Measurements from ENCODE around the gene PIK3CG.

Gene PIK3CG

DNA sequence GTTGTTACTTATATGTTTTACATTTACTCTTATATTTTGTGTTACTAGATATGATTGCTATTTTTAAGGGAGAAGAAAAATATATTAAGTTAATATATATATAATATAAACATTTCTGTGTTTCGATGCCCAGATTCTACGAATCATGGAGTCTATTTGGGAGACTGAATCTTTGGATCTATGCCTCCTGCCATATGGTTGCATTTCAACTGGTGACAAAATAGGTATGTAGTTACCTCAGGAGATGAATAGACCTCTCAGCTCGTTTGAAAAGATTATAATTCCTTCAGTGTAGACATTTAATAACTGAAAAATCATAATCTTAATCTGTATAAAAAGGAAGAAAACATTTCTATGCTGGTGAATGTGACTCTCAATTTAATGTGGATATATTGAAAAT lies 16.9 kb downstream of the PIK3CG start:
- TF ChIP-seq, protein P1, sequence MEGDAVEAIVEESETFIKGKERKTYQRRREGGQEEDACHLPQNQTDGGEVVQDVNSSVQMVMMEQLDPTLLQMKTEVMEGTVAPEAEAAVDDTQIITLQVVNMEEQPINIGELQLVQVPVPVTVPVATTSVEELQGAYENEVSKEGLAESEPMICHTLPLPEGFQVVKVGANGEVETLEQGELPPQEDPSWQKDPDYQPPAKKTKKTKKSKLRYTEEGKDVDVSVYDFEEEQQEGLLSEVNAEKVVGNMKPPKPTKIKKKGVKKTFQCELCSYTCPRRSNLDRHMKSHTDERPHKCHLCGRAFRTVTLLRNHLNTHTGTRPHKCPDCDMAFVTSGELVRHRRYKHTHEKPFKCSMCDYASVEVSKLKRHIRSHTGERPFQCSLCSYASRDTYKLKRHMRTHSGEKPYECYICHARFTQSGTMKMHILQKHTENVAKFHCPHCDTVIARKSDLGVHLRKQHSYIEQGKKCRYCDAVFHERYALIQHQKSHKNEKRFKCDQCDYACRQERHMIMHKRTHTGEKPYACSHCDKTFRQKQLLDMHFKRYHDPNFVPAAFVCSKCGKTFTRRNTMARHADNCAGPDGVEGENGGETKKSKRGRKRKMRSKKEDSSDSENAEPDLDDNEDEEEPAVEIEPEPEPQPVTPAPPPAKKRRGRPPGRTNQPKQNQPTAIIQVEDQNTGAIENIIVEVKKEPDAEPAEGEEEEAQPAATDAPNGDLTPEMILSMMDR (conservative IDR thresholded peaks at IDR 0.05) = no peak
- H3K27ac ChIP-seq = no peak overlapping the region

DNA sequence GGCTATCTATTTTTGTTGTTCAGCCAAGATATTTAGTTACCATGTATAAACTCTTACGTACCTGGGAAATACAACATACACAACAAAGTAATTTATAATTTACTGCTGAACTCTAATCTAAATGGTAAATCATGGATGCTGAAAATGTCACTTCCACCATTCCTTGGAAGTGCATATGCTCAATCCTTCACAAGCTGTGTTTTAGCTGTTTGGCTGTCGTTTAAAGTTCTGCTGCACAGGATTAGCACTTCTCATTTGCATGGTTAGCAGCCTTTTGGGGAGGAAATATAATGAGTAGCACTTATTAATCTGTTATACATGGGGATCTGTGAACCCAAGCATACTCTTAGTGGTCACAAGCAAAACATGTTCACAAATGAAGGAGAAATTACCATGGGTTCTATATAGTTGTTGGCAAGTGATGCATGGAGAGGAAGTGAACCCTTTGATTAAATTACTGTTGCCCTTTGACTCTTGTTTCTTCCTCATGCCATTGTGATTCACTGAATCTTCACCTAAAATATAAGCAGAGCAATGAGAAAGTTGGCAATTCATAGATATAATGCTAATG lies 18.5 kb downstream of the PIK3CG start:
- H3K27ac ChIP-seq = no peak overlapping the region
- TF ChIP-seq, protein P1 (conservative IDR thresholded peaks at IDR 0.05) = no peak

DNA sequence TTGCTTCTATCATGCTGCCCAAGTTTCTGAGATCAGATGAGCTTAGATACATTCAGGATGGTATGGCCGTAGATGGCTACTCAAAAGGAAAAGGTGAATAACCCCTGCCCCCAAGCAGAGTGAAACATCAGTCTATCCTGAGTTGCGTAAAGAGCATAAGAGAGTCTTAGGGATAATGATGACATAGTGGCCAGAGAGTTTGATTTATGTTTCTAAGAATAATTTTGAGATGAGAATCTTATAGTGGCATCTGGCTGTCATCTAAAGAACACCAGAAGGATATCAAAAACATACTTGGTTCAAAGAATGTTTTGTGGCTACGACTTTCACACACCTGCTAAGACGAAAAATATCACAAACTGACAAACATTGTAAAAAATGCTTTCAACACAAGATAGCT lies 20.6 kb downstream of the PIK3CG start:
- TF ChIP-seq, protein P1 (conservative IDR thresholded peaks at IDR 0.05) = no peak
- no peak overlapping the region for H3K27ac ChIP-seq

DNA sequence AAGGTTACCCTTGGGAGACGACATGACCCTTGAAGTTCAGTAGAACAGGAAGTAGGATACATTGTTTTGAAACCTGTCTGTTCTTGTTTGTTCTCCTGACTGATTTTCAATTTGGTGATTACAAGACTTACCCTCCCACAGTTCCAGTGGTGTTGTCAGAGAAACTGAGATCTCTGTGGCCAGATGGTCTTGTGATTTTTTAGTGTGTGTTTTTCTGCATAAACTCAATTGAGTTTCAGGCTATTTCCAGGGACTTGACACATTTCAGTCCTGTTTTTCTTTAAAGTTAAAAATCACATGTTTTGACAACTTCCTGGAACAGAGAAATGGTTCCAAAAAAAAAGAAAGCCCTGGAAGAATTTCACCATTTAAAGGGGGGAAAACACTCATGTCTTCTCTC lies 22.3 kb downstream of the PIK3CG start:
- no peak overlapping the region for H3K27ac ChIP-seq
- TF ChIP-seq, protein P1 (conservative IDR thresholded peaks at IDR 0.05) = no peak

GRCh38 chr7:106888204-106888603 lies 23.1 kb downstream of the PIK3CG start:
- TF ChIP-seq, protein P1 (conservative IDR thresholded peaks at IDR 0.05) = no peak
- H3K27ac ChIP-seq = no peak overlapping the region

- TF ChIP-seq, protein P1 (conservative IDR thresholded peaks at IDR 0.05) = no peak
- H3K27ac ChIP-seq = no peak overlapping the region
Measured at GRCh38 chr7:106890952-106891351, 25.9 kb downstream of the PIK3CG start.

- no peak overlapping the region; the same call in 1 of the 2 replicates for H3K27ac ChIP-seq
- TF ChIP-seq, protein P1 (conservative IDR thresholded peaks at IDR 0.05) = peak; percentile 22; the same call in 1 of the 2 replicates
Measured at GRCh38 chr7:106891548-106892410, 26.7 kb downstream of the PIK3CG start.

All from VCaP (cell line).